C4-2B (cell line): ENCODE data around the gene NDUFA3.
A peak's percentile ranks its signal among the peaks of the same experiment; 100 is the strongest.

Experiments used
- H3K27ac ChIP-seq: fragments of 450-650 bp; 2 replicates; pipeline ENCODE4 v1.5.1; 2017
- ZFX ChIP-seq: fragments of 450-650 bp; IDR thresholded peaks from 2 replicates; pipeline ENCODE4 v1.6.1; 2017
- TF ChIP-seq, protein P1 (sequence below): fragments of 450-650 bp; conservative IDR thresholded peaks from 2 replicates; pipeline ENCODE4 v1.5.1; 2017; ENCODE audit warnings: mild to moderate bottlenecking

NDUFA3 gene

GRCh38 chr19:54102421-54103169, at the start of gene NDUFA3:
Gene NDUFA3 (plus strand): TSS chr19:54102855. CDS start chr19:54102879, 24 bp downstream.
- peak within 1 kb of the TSS; percentile 88 for H3K27ac ChIP-seq
- no peak for TF ChIP-seq ZFX
- TF ChIP-seq, protein P1, sequence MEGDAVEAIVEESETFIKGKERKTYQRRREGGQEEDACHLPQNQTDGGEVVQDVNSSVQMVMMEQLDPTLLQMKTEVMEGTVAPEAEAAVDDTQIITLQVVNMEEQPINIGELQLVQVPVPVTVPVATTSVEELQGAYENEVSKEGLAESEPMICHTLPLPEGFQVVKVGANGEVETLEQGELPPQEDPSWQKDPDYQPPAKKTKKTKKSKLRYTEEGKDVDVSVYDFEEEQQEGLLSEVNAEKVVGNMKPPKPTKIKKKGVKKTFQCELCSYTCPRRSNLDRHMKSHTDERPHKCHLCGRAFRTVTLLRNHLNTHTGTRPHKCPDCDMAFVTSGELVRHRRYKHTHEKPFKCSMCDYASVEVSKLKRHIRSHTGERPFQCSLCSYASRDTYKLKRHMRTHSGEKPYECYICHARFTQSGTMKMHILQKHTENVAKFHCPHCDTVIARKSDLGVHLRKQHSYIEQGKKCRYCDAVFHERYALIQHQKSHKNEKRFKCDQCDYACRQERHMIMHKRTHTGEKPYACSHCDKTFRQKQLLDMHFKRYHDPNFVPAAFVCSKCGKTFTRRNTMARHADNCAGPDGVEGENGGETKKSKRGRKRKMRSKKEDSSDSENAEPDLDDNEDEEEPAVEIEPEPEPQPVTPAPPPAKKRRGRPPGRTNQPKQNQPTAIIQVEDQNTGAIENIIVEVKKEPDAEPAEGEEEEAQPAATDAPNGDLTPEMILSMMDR: no peak

DNA sequence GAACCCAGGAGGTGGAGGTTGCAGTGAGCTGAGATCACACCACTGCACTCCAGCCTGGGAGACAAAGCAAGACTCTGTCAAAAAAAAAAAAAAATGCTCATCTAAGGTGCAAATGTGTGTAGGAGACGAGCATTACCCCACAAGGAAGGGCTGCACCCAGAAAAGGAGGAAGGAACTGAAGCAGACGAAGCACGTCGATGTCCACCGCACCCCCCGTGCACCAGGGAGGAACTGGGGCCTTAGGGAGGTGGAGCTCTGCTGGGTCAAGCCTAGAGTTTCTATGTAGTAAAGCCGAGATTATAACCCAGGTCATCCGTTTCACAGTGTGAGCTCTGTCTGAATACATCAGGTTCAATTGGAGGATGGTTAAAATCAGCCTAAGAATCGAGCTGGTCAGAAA, 40.0 kb upstream of the NDUFA3 start:
- TF ChIP-seq, protein P1: no peak
- no peak for TF ChIP-seq ZFX
- H3K27ac ChIP-seq: no peak overlapping the region

- TF ChIP-seq, protein P1: no peak
- TF ChIP-seq ZFX: no peak
- no peak within 1 kb of the TSS for H3K27ac ChIP-seq
Observed at GRCh38 chr19:54063350-54064116, 39.1 kb upstream of the NDUFA3 start, which contains the start of gene VSTM1. Gene VSTM1 (minus strand): TSS chr19:54063897. CDS start chr19:54063777, 120 bp downstream.

DNA sequence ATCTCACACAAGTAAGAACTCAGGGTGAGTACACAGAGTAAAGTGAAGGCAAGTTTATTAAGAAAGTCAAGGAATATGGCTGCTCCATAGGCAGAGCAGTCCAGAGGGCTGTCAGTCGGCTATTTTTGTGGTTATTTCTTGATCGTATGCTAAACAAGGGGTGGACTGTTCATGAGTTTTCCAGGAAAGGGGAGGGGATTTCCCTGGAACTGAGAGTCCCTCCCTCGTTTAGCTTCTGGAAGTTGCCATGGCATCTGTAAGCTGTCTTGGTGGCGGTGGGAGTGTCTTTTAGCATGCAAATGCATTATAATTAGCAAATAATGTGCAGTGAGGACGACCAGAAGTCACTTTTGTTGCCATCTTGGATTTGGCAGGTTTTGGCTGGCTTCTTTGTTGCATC, 33.2 kb upstream of the NDUFA3 start:
- no peak overlapping the region for H3K27ac ChIP-seq
- TF ChIP-seq ZFX: no peak
- TF ChIP-seq, protein P1: no peak

- no peak overlapping the region for H3K27ac ChIP-seq
- TF ChIP-seq, protein P1: no peak
- no peak for TF ChIP-seq ZFX
Observed at GRCh38 chr19:54073829-54074228, 28.8 kb upstream of the NDUFA3 start.

GRCh38 chr19:54074851-54075250, 27.8 kb upstream of the NDUFA3 start:
- no peak overlapping the region for H3K27ac ChIP-seq
- TF ChIP-seq ZFX: no peak
- TF ChIP-seq, protein P1: no peak

DNA sequence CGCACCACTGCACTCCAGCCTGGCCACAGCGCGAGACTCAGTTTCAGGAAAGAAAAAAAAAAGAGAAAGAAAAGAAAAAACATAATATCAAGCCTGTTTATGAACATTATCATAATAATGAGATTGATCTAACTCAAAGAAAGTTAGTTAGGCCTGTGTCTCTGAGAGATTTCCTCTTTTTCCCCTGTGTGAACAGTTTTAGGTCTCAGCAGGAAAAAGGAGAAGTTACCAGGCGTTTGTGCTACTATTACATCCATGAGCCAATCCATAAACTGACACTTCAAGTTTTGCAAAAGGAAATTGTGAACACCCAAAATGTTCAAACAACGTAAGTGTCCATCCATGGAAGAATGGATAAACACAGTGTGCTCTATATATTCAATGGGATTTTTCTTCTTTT, 25.3 kb upstream of the NDUFA3 start:
- TF ChIP-seq, protein P1: no peak
- TF ChIP-seq ZFX: no peak
- H3K27ac ChIP-seq: no peak overlapping the region
